Esophagus squamous epithelium (tissue), 5 donors: Measurements from ENCODE around the gene ARID5B. TPM values are rescaled to one million over a fixed set of nuclear protein-coding genes. Genes with fewer than 3 reads are reported as not detected.

Source experiments
- DNase-seq: peaks from one replicate; lab custom pipeline; 2025; lab: John Stamatoyannopoulos, UW
- H3K27ac ChIP-seq, 4 donors: fragments of 200-600 bp; sonication (generic); one replicate each; pipeline ENCODE4 v1.5.1; 2016 to 2019; ENCODE audit warnings: mild to moderate bottlenecking in 1 of 4
- H3K27me3 ChIP-seq, 4 donors: fragments of 200-600 bp; sonication (generic); 1 replicate in 3 of 4; 2 replicates in 1 of 4; pipeline versions ENCODE4 v1.5.1 to v1.6.0; 2017 to 2021; ENCODE audit warnings: antibody characterized with exemption in 1 of 4
- H3K36me3 ChIP-seq, 3 donors: fragments of 200-600 bp; sonication (generic); one replicate each; pipeline ENCODE4 v1.5.1; 2016 to 2019
- H3K4me1 ChIP-seq, 3 donors: fragments of 200-600 bp; sonication (generic); one replicate each; pipeline ENCODE4 v1.5.1; 2017 to 2019
- H3K4me3 ChIP-seq, 4 donors: fragments of 200-600 bp; sonication (generic); 1 replicate in 3 of 4; 2 replicates in 1 of 4; pipeline ENCODE4 v1.5.1; 2016 to 2019; ENCODE audit warnings: mild to moderate bottlenecking in 2 of 4, moderate library complexity in 1 of 4
- H3K9me3 ChIP-seq, 3 donors: fragments of 200-600 bp; sonication (generic); one replicate each; pipeline ENCODE4 v1.5.1; 2016 to 2019
- CTCF ChIP-seq, 6 experiments: fragments of 450-650 bp in 4 of 6; fragments of 200-600 bp in 2 of 6; sonication (generic) in 2 of 6; IDR thresholded peaks; one replicate each; pipeline ENCODE4 v1.5.1; 2016 to 2019; ENCODE audit warnings: antibody characterized with exemption in 6 of 6, mild to moderate bottlenecking in 4 of 6, moderate library complexity in 4 of 6
- POLR2A ChIP-seq, 4 donors: fragments of 450-650 bp; IDR thresholded peaks; one replicate each; pipeline ENCODE4 v1.6.1; 2017; ENCODE audit warnings: antibody characterized with exemption in 4 of 4, mild to moderate bottlenecking in 4 of 4, moderate library complexity in 3 of 4
- WGBS, 2 donors: methylation state at CpG; one replicate each; pipeline ENCODE4 v1.1.5; 2018; 5-methylcytosine and 5-hydroxymethylcytosine counted together
- intact Hi-C: fragments of 100-400 bp; cut with DNase I; formaldehyde crosslinking; loops from one replicate; pipeline ENCODE4 v1.15.0; 2022
- total RNA-seq, 4 donors: library from RNA; depleted of rRNA; stranded (reverse); fragments of >200 nt; gene quantifications; one replicate each; pipeline ENCODE4 v1.1.0, GENCODE V29; 2016
- donor health status: DM: yes; HTN: yes; CAD: no.

The ARID5B gene
- total RNA-seq, 4 donors from 2014 or later = 18.0 to 38.1 (median 30.2) TPM

GRCh38 chr10:62000037-62000603 is 98.6 kb downstream of the ARID5B start:
- no peak overlapping the region for H3K4me3 ChIP-seq
- TF ChIP-seq POLR2A (IDR thresholded peaks at IDR 0.05) (no peak), CTCF (IDR thresholded peaks at IDR 0.05) (no peak)
- no peak overlapping the region for H3K27ac ChIP-seq
- intact Hi-C loops = no loop called here
- WGBS, 2 donors = 88 to 91% methylated on average over 20 of the region's 20 CpGs
- peaks cover 0 to 26% (median 0%) of the 10 kb centered on the region in 3 donors for H3K36me3 ChIP-seq
- no peaks in the 10 kb centered on the region for H3K9me3 ChIP-seq
- no peaks in the 10 kb centered on the region for H3K27me3 ChIP-seq
- H3K4me1 ChIP-seq = peaks cover 0 to 29% (median 15%) of the 10 kb centered on the region in 3 donors
- no peak for DNase-seq

GRCh38 chr10:62000726-62001125 is 99.2 kb downstream of the ARID5B start:
- H3K4me3 ChIP-seq = no peak overlapping the region
- H3K9me3 ChIP-seq = no peaks in the 10 kb centered on the region
- H3K4me1 ChIP-seq = peaks cover 0 to 29% (median 12%) of the 10 kb centered on the region in 3 donors
- 86 to 92% methylated on average over 7 of the region's 7 CpGs for WGBS, 2 donors
- TF ChIP-seq CTCF (IDR thresholded peaks at IDR 0.05) = no peak
- no peak for TF ChIP-seq POLR2A (IDR thresholded peaks at IDR 0.05)
- no peak for DNase-seq
- H3K27ac ChIP-seq = peak overlapping the region in 1 of 4 donors; percentile 6
- no peaks in the 10 kb centered on the region for H3K27me3 ChIP-seq
- intact Hi-C loops = no loop called here
- H3K36me3 ChIP-seq = peaks cover 0 to 26% (median 0%) of the 10 kb centered on the region in 3 donors

GRCh38 chr10:62001898-62002297 is 100.4 kb downstream of the ARID5B start:
- no peak for DNase-seq
- Histone ChIP-seq H3K4me1 (peaks cover 0 to 33% (median 11%) of the 10 kb centered on the region in 3 donors), H3K27me3 (no peaks in the 10 kb centered on the region), H3K27ac (no peak overlapping the region), H3K9me3 (no peaks in the 10 kb centered on the region), H3K4me3 (no peak overlapping the region), H3K36me3 (peaks cover 0 to 26% (median 0%) of the 10 kb centered on the region in 3 donors)
- 60 to 83% methylated on average over 5 of the region's 5 CpGs for whole genome bisulfite sequencing, 2 donors
- no peak for TF ChIP-seq CTCF (IDR thresholded peaks at IDR 0.05)
- TF ChIP-seq POLR2A (IDR thresholded peaks at IDR 0.05) = no peak
- intact Hi-C loops = no loop called here

GRCh38 chr10:62002753-62003152 is 101.3 kb downstream of the ARID5B start:
- Histone ChIP-seq H3K27me3 (no peaks in the 10 kb centered on the region), H3K4me3 (no peak overlapping the region), H3K27ac (no peak overlapping the region), H3K4me1 (peaks cover 0 to 33% (median 11%) of the 10 kb centered on the region in 3 donors), H3K9me3 (no peaks in the 10 kb centered on the region), H3K36me3 (peaks cover 0 to 26% (median 0%) of the 10 kb centered on the region in 3 donors)
- 81 to 84% methylated on average over 3 of the region's 3 CpGs for WGBS, 2 donors
- no peak for TF ChIP-seq CTCF (IDR thresholded peaks at IDR 0.05)
- TF ChIP-seq POLR2A (IDR thresholded peaks at IDR 0.05) = no peak
- intact Hi-C loops = no loop called here
- no peak for DNase-seq

GRCh38 chr10:62004042-62004441 is 102.5 kb downstream of the ARID5B start:
- Histone ChIP-seq H3K27me3 (no peaks in the 10 kb centered on the region), H3K9me3 (no peaks in the 10 kb centered on the region), H3K4me3 (no peak overlapping the region), H3K27ac (peak overlapping the region in 1 of 4 donors; percentile 2), H3K36me3 (peaks cover 0 to 22% (median 0%) of the 10 kb centered on the region in 3 donors), H3K4me1 (peaks cover 0 to 34% (median 14%) of the 10 kb centered on the region in 3 donors)
- intact Hi-C loops = no loop called here
- WGBS, 2 donors = 69 to 72% methylated on average over 3 of the region's 3 CpGs
- TF ChIP-seq POLR2A (IDR thresholded peaks at IDR 0.05) (no peak), CTCF (IDR thresholded peaks at IDR 0.05) (no peak)
- no peak for DNase-seq
